ENCODE results near the gene KCTD12. TPM values are rescaled to one million over a fixed set of nuclear protein-coding genes. Genes with fewer than 3 reads are reported as not detected.

The KCTD12 gene
- total and polyA plus RNA-seq, 2 of the 13 experiments (the other 11 are each of a cell fraction or from before 2014, with no cell fraction given), result not detected

- intact Hi-C loops (cut with micrococcal nuclease; ENCODE audit: unreplicated experiment) (no loop called here), in situ Hi-C loops (cut with HindIII; ENCODE audit: extremely low pct_ligation_motif_present, low pct_unique_long_range_greater_than_20kb) (no loop called here)
- peak overlapping the region; percentile 62 for H3K4me2 ChIP-seq (ENCODE audit: low read depth, low read length)
- ChIA-PET CTCF (ENCODE audit: low intra/inter-chr PET ratio, low total read pairs) (no interaction called here), POLR2A (interaction anchor here (0.6 kb wide), 1 partner anchor 204 kb away, joined by 3 read pairs; no protein-coding TSS in a partner anchor)
- H3K9ac ChIP-seq (ENCODE audit: insufficient read depth, low read depth, low read length), result no peak overlapping the region
- no peak overlapping the region for H2AFZ ChIP-seq (ENCODE audit: low read length)
- TF ChIP-seq ZNF777 (CRISPR knock-in tag; IDR thresholded peaks at IDR 0.05) (peak; percentile 43; the same call in 1 of the 2 replicates), TOE1 (CRISPR knock-in tag; IDR thresholded peaks at IDR 0.05) (no peak), ZFY (CRISPR knock-in tag; IDR thresholded peaks at IDR 0.05) (0 out of 2 replicates have a peak, but pooled peaks have one; percentile 5), HOXA3 (CRISPR knock-in tag; IDR thresholded peaks at IDR 0.05) (peak; percentile 21; the same call in 1 of the 2 replicates), GATAD1 (CRISPR knock-in tag; IDR thresholded peaks at IDR 0.05) (no peak), ZNF687 (CRISPR knock-in tag; IDR thresholded peaks at IDR 0.05) (peak; percentile 30; the same call in 1 of the 2 replicates)
- ATAC-seq (peak; percentile 57), FAIRE-seq (no peak), DNase-seq (ENCODE audit: low spot score) (no peak)
- H4K20me1 ChIP-seq (ENCODE audit: insufficient read depth, low read length), result no peaks in the 10 kb centered on the region
- 90% methylated on average over 20 of the region's 94 CpGs for WGBS (ENCODE audit: low lambda C conversion rate)
- no peaks in the 10 kb centered on the region for H3K36me3 ChIP-seq (replicated peaks in 1 of 2; ENCODE audit: control insufficient read depth in 1 of 2, insufficient read depth in 2 of 2, low read length in 2 of 2)
- H3K27me3 ChIP-seq (ENCODE audit: control insufficient read depth in 1 of 2, insufficient read depth in 2 of 2, low read length in 2 of 2), result peaks cover 2 to 16% of the 10 kb centered on the region in 2 experiments; a peak in 4 of 5 replicates
- no peaks in the 10 kb centered on the region for H3K79me2 ChIP-seq (ENCODE audit: insufficient read depth, low read length)
- H3K4me3 ChIP-seq (replicated peaks in 1 of 3; ENCODE audit: insufficient read depth in 1 of 3, low read depth in 2 of 3, low read length in 3 of 3), result peak overlapping the region; percentile 16 to 59 (median 42); a peak in 4 of 6 replicates
- no peaks in the 10 kb centered on the region for H3K9me3 ChIP-seq (ENCODE audit: low read length)
- H3K4me1 ChIP-seq (ENCODE audit: insufficient read depth, low read length), result peaks cover 7% of the 10 kb centered on the region; the same call in 1 of the 2 replicates
- BruUV-seq (replicated peaks), result no TSS peak
- H3K27ac ChIP-seq (ENCODE audit: extremely low read length, insufficient read depth, low read length), result no peak overlapping the region
These were observed 801 bp downstream of the KCTD12 start for GRCh38 chr13:76885203-76886004.
